Right atrium auricular region (tissue), 2 donors: ENCODE data around the gene HDAC9. TPM values are rescaled to one million over a fixed set of nuclear protein-coding genes. Genes with fewer than 3 reads are reported as not detected.

Experiments
- DNase-seq: peaks from one replicate; pipeline ENCODE4 v3.0.0-alpha.2; 2019; ENCODE audit warnings: low spot score
- H3K27ac ChIP-seq, 2 donors: fragments of 200-600 bp; sonication (generic); 1 replicate in 1 of 2; 2 replicates in 1 of 2; pipeline ENCODE4 v1.5.1; 2016 to 2019
- H3K27me3 ChIP-seq, 2 donors: fragments of 200-600 bp; sonication (generic); one replicate each; pipeline versions ENCODE4 v1.5.1 to v1.6.0; 2017 to 2019
- H3K36me3 ChIP-seq: fragments of 200-600 bp; sonication (generic); one replicate; pipeline ENCODE4 v1.5.1; 2016
- H3K4me1 ChIP-seq, 2 donors: fragments of 200-600 bp; sonication (generic); one replicate each; pipeline versions ENCODE4 v1.5.1 to v1.6.0; 2017 to 2019
- H3K4me3 ChIP-seq, 2 donors: fragments of 200-600 bp; sonication (generic); 1 replicate in 1 of 2; 2 replicates in 1 of 2; pipeline ENCODE4 v1.5.1; 2017 to 2019; ENCODE audit warnings: mild to moderate bottlenecking in 1 of 2, moderate library complexity in 1 of 2
- H3K9me3 ChIP-seq, 2 donors: fragments of 200-600 bp; sonication (generic); one replicate each; pipeline ENCODE4 v1.5.1; 2019
- total RNA-seq, 2 donors: library from RNA; depleted of rRNA; stranded (reverse); fragments of >200 nt; gene quantifications; one replicate each; pipeline ENCODE4 v1.1.0, GENCODE V29; 2016
- TF ChIP-seq, protein P1 (sequence below), 2 donors: fragments of 200-600 bp; sonication (generic); IDR thresholded peaks; one replicate each; pipeline ENCODE4 v1.5.1; 2019; ENCODE audit warnings: antibody characterized with exemption in 2 of 2

The HDAC9 gene
- total RNA-seq, 2 donors from 2014 or later, result 16.6 to 28.0 TPM

DNA sequence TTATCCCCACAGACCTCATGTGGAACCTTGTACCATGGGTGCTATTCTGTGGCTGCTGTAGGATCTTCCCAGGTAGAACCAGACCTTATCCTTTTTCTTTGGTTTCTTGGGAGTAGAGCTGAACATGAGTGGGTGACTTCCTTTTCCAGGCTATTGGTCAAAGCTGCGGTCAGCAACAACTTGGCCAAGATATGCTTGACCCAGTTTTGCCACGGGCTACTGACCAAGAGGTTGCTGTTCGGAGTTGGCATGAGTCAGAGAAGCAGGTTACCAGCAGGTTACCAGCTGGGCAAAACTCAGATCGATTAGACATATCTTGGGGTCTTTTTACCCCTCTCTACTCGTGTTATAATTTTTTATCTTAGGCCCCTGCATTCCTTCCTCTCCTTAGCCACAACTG, 36.7 kb upstream of the HDAC9 start:
- TF ChIP-seq, protein P1, sequence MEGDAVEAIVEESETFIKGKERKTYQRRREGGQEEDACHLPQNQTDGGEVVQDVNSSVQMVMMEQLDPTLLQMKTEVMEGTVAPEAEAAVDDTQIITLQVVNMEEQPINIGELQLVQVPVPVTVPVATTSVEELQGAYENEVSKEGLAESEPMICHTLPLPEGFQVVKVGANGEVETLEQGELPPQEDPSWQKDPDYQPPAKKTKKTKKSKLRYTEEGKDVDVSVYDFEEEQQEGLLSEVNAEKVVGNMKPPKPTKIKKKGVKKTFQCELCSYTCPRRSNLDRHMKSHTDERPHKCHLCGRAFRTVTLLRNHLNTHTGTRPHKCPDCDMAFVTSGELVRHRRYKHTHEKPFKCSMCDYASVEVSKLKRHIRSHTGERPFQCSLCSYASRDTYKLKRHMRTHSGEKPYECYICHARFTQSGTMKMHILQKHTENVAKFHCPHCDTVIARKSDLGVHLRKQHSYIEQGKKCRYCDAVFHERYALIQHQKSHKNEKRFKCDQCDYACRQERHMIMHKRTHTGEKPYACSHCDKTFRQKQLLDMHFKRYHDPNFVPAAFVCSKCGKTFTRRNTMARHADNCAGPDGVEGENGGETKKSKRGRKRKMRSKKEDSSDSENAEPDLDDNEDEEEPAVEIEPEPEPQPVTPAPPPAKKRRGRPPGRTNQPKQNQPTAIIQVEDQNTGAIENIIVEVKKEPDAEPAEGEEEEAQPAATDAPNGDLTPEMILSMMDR (IDR thresholded peaks at IDR 0.05), result no peak
- no peak for DNase-seq
- H3K4me1 ChIP-seq, result no peaks in the 10 kb centered on the region
- no peaks in the 10 kb centered on the region for H3K27me3 ChIP-seq
- H3K4me3 ChIP-seq, result no peak overlapping the region
- no peaks in the 10 kb centered on the region for H3K36me3 ChIP-seq
- no peaks in the 10 kb centered on the region for H3K9me3 ChIP-seq
- no peak overlapping the region for H3K27ac ChIP-seq

DNA sequence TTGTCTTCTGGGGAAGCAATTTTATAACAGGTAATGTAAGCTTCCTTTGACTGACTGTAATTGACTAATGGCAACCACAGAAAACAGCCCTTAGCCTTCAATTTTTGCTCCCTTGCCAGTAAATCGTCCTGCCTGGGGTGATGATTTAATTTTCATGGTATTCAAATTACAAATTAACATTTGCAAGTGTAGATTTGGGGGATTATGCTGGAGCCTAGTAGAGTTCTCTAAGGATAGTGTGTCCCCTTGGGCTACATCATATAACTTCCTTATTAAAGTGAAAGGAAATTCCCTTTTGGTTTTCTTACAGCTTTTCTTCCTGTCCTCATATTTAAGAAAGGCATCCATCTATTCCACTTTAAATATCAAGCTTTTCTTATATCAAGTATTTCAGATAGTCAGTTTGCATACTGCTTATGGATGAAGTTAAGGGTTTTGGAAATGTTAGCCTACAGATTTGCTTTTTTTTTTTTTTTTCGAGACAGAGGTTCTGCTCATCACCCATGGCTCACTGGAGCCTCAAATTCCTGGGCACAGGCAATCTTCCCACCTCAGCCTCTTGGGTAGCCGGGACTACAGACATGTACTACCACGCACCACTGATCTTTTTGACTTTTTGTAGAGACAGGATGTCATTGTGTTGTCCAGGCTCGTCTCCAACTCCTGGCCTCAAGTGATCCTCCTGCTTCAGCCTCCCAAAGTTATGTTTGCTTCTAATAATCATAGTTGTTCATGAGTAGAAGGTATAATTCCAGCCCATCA, 35.9 kb upstream of the HDAC9 start:
- TF ChIP-seq, protein P1 (IDR thresholded peaks at IDR 0.05), result no peak
- Histone ChIP-seq H3K4me1 (no peaks in the 10 kb centered on the region), H3K27ac (no peak overlapping the region), H3K36me3 (no peaks in the 10 kb centered on the region), H3K4me3 (no peak overlapping the region), H3K27me3 (no peaks in the 10 kb centered on the region), H3K9me3 (no peaks in the 10 kb centered on the region)
- no peak for DNase-seq

DNA sequence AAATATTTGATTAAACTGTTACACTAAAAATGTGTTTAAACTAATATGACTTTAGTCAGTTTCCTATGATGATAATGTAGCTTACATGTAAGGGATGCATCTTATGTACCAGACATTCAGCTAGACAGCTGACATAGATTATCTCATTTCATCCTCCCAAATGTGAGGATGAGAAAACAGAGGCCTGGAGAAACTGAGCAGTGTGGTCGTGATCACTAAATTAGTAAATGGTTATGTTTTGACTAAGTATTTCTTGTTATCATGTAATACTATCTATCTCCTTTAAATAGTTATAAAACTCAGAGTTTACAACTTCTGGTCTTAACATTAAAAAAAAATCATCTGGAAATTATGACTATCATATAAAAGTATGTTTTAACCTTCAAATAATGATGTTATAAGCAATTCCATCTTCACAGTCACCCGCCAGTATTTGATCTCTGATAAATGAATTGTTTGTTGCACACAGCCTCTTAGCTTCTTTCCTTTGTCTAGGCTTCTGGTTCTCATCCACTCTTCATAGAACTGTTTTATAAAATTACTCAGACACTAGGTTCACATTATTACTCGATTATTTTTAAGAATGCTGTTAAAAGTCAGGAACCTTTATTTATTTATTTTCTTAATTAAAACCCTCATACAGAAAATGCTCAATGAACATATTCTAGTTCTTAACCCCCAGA, 33.6 kb upstream of the HDAC9 start:
- Histone ChIP-seq H3K36me3 (no peaks in the 10 kb centered on the region), H3K4me3 (no peak overlapping the region), H3K27ac (no peak overlapping the region), H3K4me1 (no peaks in the 10 kb centered on the region), H3K27me3 (no peaks in the 10 kb centered on the region), H3K9me3 (no peaks in the 10 kb centered on the region)
- DNase-seq, result no peak
- TF ChIP-seq, protein P1 (IDR thresholded peaks at IDR 0.05), result no peak

DNA sequence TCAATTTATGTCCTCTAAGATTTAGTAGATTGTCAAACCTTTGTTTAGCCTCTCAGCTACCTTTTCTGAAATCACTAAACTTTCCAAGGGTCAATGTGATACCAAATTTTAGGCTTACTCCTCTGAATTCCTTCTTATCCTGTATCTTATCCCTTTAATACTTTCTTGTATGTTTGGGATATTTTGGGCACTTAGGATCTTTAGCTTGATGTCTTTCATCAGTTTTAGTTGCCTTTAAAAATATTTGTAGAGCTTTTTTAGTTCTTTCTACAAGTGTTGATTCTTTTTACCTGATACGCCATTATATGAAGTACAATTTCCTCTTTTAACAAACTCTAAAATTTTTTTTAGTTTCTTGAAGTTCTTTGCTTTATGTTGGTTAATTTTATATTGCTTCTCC, 30.7 kb upstream of the HDAC9 start:
- H3K4me3 ChIP-seq, result no peak overlapping the region
- H3K9me3 ChIP-seq, result no peaks in the 10 kb centered on the region
- no peaks in the 10 kb centered on the region for H3K4me1 ChIP-seq
- no peaks in the 10 kb centered on the region for H3K27me3 ChIP-seq
- TF ChIP-seq, protein P1 (IDR thresholded peaks at IDR 0.05), result no peak
- H3K36me3 ChIP-seq, result no peaks in the 10 kb centered on the region
- H3K27ac ChIP-seq, result no peak overlapping the region
- no peak for DNase-seq

DNA sequence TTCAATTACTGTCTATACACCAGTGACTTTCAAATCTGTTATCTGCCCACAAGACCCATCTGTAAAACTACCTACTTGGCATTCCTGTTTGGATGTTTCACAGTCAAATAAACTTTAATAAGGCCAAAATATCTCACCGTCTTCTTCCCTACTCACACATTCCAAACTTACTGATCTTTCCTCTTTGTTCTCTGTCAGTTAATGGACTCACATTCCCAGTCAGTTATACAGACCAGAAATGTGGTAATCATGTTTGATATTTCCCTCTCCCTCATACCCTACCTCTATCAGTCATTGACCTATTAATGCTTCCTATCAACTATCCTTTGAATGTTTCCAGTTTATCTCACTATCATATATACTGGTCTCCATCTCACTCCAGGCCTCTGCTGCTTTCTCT, 28.5 kb upstream of the HDAC9 start:
- H3K4me3 ChIP-seq, result no peak overlapping the region
- no peak overlapping the region for H3K27ac ChIP-seq
- no peaks in the 10 kb centered on the region for H3K4me1 ChIP-seq
- no peaks in the 10 kb centered on the region for H3K36me3 ChIP-seq
- H3K9me3 ChIP-seq, result no peaks in the 10 kb centered on the region
- TF ChIP-seq, protein P1 (IDR thresholded peaks at IDR 0.05), result no peak
- no peak for DNase-seq
- no peaks in the 10 kb centered on the region for H3K27me3 ChIP-seq
